Pancreas (tissue), 10 donors: ENCODE data around the gene PGGT1B. TPM values are rescaled to one million over a fixed set of nuclear protein-coding genes. Genes with fewer than 3 reads are reported as not detected.

Experiments
- ATAC-seq, 4 donors: fragments of 200-7000 bp; cut with Tn5 transposase; one replicate each; pipeline versions ENCODE4 v1.8.0 to v1.9.1; 2020; ENCODE audit warnings: mild to moderate bottlenecking in 4 of 4, moderate library complexity in 4 of 4
- DNase-seq, 6 donors: peaks; one replicate each; pipeline ENCODE4 v3.0.0-alpha.2; 2020
- FAIRE-seq: peaks from 2 replicates; lab custom pipeline; 2012; peaks lifted over from hg19 to GRCh38; lab: Jason Lieb, UNC
- H3K27ac ChIP-seq, 4 donors: fragments of 200-600 bp; sonication (generic); 1 replicate in 3 of 4; 2 replicates in 1 of 4; pipeline versions ENCODE4 v1.5.0 to v1.8.0; 2020
- H3K27me3 ChIP-seq, 4 donors: fragments of 200-600 bp; one replicate each; pipeline ENCODE4 v1.8.0; 2021
- H3K36me3 ChIP-seq, 3 donors: fragments of 200-600 bp; sonication (generic) in 1 of 3; one replicate each; pipeline versions ENCODE4 v1.5.0 to v1.8.0; 2020 to 2021
- H3K4me1 ChIP-seq, 3 donors: fragments of 200-600 bp; one replicate each; pipeline ENCODE4 v1.8.0; 2021
- H3K4me3 ChIP-seq, 4 donors: fragments of 200-600 bp; sonication (generic) in 2 of 4; one replicate each; pipeline versions ENCODE4 v1.5.0 to v1.8.0; 2020 to 2021
- H3K9me3 ChIP-seq, 4 donors: fragments of 200-600 bp; one replicate each; pipeline ENCODE4 v1.8.0; 2021
- CTCF ChIP-seq, 4 donors: fragments of 200-600 bp; sonication (generic) in 3 of 4; IDR thresholded peaks; one replicate each; pipeline versions ENCODE4 v1.5.0 to v1.8.0; 2021; ENCODE audit warnings: antibody characterized with exemption in 4 of 4
- WGBS, 2 donors: extraction: QIAGEN DNeasy Blood & Tissue Kit; methylation state at CpG; one replicate each; pipeline ENCODE4 v1.1.7; 2013; 5-methylcytosine and 5-hydroxymethylcytosine counted together
- intact Hi-C, 3 donors: fragments of 100-400 bp; cut with DNase I; formaldehyde crosslinking; loops; one replicate each; pipeline versions ENCODE4 v1.11.1 to v1.14.2; 2022
- polyA plus RNA-seq, 2 donors: library from polyadenylated mRNA; stranded (reverse); fragments of 200-250 nt; gene quantifications; one replicate each; pipeline ENCODE4 v1.2.3, GENCODE V29; 2013
- total RNA-seq, 6 donors: library from RNA; stranded (reverse); fragmentation: NEBNext Ultra II Directional in 4 of 6; extraction: Animal tissue kit (Norgen Biotek cat#: 25700) in 4 of 6; gene quantifications; one replicate each; pipeline versions ENCODE4 v1.2.1 to v1.2.4, GENCODE V29; 2021 to 2023
- donor health status: healthy with polysubstance abuse.
- donor health status: DM: no; HTN: no; CAD: no; lungs with moderate emphysema.
- donor health status: DM: no; HTN: no; CAD: no.
- donor health status: control.
- donor health status: control.
- donor health status: Bipolar disorder and iron deficiency.
- donor health status: DM: yes; HTN: yes; CAD: no.
- donor health status: DM: no; HTN: no; CAD: no.
- donor health status: DM: no; HTN: no; CAD: no.
- donor health status: DM: yes; HTN: yes; CAD: no.

Gene PGGT1B
- total RNA-seq (10 to 100 TPM; 13.7 to 24.5 (median 18.7) TPM), polyA plus RNA-seq (1 to 10 TPM; 1.7 to 2.4 TPM)

GRCh38 chr5:115262321-115263077 lies at the start of gene PGGT1B:
PGGT1B (minus strand) TSS chr5:115262877; CDS start chr5:115262851, 26 bp downstream.
- FAIRE-seq, result no peak
- peak; percentile 96 to 99 (median 99) for ATAC-seq
- 0 to 1% methylated on average over 40 to 50 of the region's 50 CpGs for WGBS, 2 donors
- intact Hi-C loops, result no loop called here
- no peak for TF ChIP-seq CTCF (IDR thresholded peaks at IDR 0.05)
- Histone ChIP-seq H3K27me3 (no peaks in the 10 kb centered on the region), H3K9me3 (no peaks in the 10 kb centered on the region), H3K36me3 (no peaks in the 10 kb centered on the region), H3K27ac (peak within 1 kb of the TSS; percentile 65 to 82 (median 72)), H3K4me1 (peaks cover 5 to 16% (median 12%) of the 10 kb centered on the region in 3 donors), H3K4me3 (peak within 1 kb of the TSS; percentile 69 to 90 (median 83))
- peak; percentile 58 to 89 (median 76) for DNase-seq

GRCh38 chr5:115309751-115310370 lies 47.2 kb upstream of the PGGT1B start:
- FAIRE-seq (peak; percentile 96), ATAC-seq (peak; percentile 61 to 78 (median 75)), DNase-seq (no peak)
- TF ChIP-seq CTCF (IDR thresholded peaks at IDR 0.05), result peak; percentile 18 to 62 (median 46)
- Histone ChIP-seq H3K9me3 (no peaks in the 10 kb centered on the region), H3K4me3 (no peak overlapping the region), H3K27me3 (no peaks in the 10 kb centered on the region), H3K4me1 (no peaks in the 10 kb centered on the region), H3K27ac (no peak overlapping the region), H3K36me3 (no peaks in the 10 kb centered on the region)
- WGBS, 2 donors, result 0 to 3% methylated on average over 1 of the region's 1 CpG
- intact Hi-C loops, result loop anchor here (5.0 to 10.0 kb wide), 3 partner anchors 262 to 275 kb away; no protein-coding TSS in a partner anchor

GRCh38 chr5:115308815-115309214 lies 46.1 kb upstream of the PGGT1B start:
- Histone ChIP-seq H3K9me3 (no peaks in the 10 kb centered on the region), H3K27me3 (peaks cover 0 to 4% (median 0%) of the 10 kb centered on the region in 4 donors), H3K27ac (no peak overlapping the region), H3K36me3 (no peaks in the 10 kb centered on the region), H3K4me3 (no peak overlapping the region), H3K4me1 (no peaks in the 10 kb centered on the region)
- no peak for TF ChIP-seq CTCF (IDR thresholded peaks at IDR 0.05)
- DNase-seq (no peak), FAIRE-seq (no peak), ATAC-seq (no peak)
- intact Hi-C loops, result loop anchor here in 1 of 3 donors (10.0 kb wide), 1 partner anchor 276 kb away; no protein-coding TSS in a partner anchor

DNA sequence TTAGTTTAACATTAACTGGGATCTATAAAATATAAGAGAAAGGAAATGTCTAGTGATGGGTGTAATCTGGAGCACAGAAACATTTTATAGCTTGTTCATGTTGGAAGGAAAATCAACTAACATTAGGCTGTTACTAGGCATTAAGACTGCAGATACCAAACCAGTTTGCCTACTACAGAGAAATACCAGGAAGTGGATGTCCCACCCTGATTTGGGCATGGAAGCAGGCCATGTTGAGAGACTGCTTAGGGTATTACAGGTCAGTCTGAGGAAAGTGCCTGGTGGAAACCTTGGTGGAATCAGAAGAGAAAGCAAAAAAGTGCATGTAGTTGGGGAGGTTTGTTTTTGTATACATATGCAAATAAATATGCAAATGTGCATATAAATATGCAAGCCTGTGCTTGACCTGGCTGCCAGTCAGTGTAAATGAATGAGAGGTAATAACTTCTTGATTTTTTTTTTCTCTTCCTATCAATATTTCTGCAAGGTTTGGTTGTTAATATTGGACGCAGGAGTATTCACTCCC lies 43.4 kb upstream of the PGGT1B start:
- FAIRE-seq, result peak; percentile 49
- H3K27me3 ChIP-seq, result peaks cover 0 to 4% (median 0%) of the 10 kb centered on the region in 4 donors
- intact Hi-C loops, result loop anchor here in 1 of 3 donors (10.0 kb wide), 1 partner anchor 279 kb away; no protein-coding TSS in a partner anchor
- TF ChIP-seq CTCF (IDR thresholded peaks at IDR 0.05), result no peak
- peak overlapping the region in 1 of 4 donors; percentile 3 for H3K27ac ChIP-seq
- no peak overlapping the region for H3K4me3 ChIP-seq
- ATAC-seq, result peak; percentile 64 to 89 (median 81)
- H3K36me3 ChIP-seq, result no peaks in the 10 kb centered on the region
- no peaks in the 10 kb centered on the region for H3K9me3 ChIP-seq
- peak in 2 of 6 donors; percentile 11 to 18 for DNase-seq
- 80 to 88% methylated on average over 1 of the region's 1 CpG for WGBS, 2 donors
- H3K4me1 ChIP-seq, result no peaks in the 10 kb centered on the region
